Measurements from ENCODE around the gene NOTUM. TPM values are rescaled to one million over a fixed set of nuclear protein-coding genes. Genes with fewer than 3 reads are reported as not detected.

Gene NOTUM
- total and polyA plus RNA-seq, 4 donors: 0.19 to 5.4 (median 1.6) TPM

GRCh38 chr17:81967533-81968395, 6.8 kb upstream of the NOTUM start (continued):
- TF ChIP-seq CTCF (IDR thresholded peaks at IDR 0.05; ENCODE audit: low read depth, low read length, missing input control): no peak

GRCh38 chr17:81967244-81967532, 6.2 kb upstream of the NOTUM start:
- Histone ChIP-seq H3K4me3 (ENCODE audit: low read depth in 1 of 3, low read length in 3 of 3) (no peak overlapping the region), H3K9ac (ENCODE audit: low read depth in 1 of 2, low read length in 2 of 2) (no peak overlapping the region), H3K27me3 (ENCODE audit: control insufficient read depth in 4 of 4, insufficient read depth in 4 of 4, low read length in 3 of 4) (no peaks in the 10 kb centered on the region), H3K9me3 (ENCODE audit: control insufficient read depth in 4 of 4, low read length in 3 of 4) (no peaks in the 10 kb centered on the region), H3K36me3 (ENCODE audit: control insufficient read depth in 4 of 4, insufficient read depth in 3 of 4, low read depth in 1 of 4, low read length in 3 of 4) (no peaks in the 10 kb centered on the region), H3K27ac (ENCODE audit: low read depth in 1 of 2, low read length in 2 of 2) (peak overlapping the region; percentile 3 to 58), H3K4me1 (ENCODE audit: control insufficient read depth in 4 of 4, insufficient read depth in 4 of 4, low read length in 3 of 4) (peaks cover 8 to 35% (median 18%) of the 10 kb centered on the region in 4 donors)
- WGBS: 47% methylated on average over 5 of the region's 5 CpGs
- no peak for TF ChIP-seq HNF4A (conservative IDR thresholded peaks at IDR 0.05)
- TF ChIP-seq, protein P1, sequence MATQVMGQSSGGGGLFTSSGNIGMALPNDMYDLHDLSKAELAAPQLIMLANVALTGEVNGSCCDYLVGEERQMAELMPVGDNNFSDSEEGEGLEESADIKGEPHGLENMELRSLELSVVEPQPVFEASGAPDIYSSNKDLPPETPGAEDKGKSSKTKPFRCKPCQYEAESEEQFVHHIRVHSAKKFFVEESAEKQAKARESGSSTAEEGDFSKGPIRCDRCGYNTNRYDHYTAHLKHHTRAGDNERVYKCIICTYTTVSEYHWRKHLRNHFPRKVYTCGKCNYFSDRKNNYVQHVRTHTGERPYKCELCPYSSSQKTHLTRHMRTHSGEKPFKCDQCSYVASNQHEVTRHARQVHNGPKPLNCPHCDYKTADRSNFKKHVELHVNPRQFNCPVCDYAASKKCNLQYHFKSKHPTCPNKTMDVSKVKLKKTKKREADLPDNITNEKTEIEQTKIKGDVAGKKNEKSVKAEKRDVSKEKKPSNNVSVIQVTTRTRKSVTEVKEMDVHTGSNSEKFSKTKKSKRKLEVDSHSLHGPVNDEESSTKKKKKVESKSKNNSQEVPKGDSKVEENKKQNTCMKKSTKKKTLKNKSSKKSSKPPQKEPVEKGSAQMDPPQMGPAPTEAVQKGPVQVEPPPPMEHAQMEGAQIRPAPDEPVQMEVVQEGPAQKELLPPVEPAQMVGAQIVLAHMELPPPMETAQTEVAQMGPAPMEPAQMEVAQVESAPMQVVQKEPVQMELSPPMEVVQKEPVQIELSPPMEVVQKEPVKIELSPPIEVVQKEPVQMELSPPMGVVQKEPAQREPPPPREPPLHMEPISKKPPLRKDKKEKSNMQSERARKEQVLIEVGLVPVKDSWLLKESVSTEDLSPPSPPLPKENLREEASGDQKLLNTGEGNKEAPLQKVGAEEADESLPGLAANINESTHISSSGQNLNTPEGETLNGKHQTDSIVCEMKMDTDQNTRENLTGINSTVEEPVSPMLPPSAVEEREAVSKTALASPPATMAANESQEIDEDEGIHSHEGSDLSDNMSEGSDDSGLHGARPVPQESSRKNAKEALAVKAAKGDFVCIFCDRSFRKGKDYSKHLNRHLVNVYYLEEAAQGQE (IDR thresholded peaks at IDR 0.05): no peak
- TF ChIP-seq FOXA1 (IDR thresholded peaks at IDR 0.05): no peak
- TF ChIP-seq YY1 (IDR thresholded peaks at IDR 0.05): no peak
- no peak for TF ChIP-seq GABPA (IDR thresholded peaks at IDR 0.05 in 1 of 2, conservative IDR thresholded peaks at IDR 0.05 in 1 of 2)
- no peak for DNase-seq (ENCODE audit: low spot score)

- Histone ChIP-seq H3K4me1 (ENCODE audit: control insufficient read depth in 4 of 4, insufficient read depth in 4 of 4, low read length in 3 of 4) (peaks cover 8 to 37% (median 18%) of the 10 kb centered on the region in 4 donors), H3K9ac (ENCODE audit: low read depth in 1 of 2, low read length in 2 of 2) (no peak overlapping the region), H3K9me3 (ENCODE audit: control insufficient read depth in 4 of 4, low read length in 3 of 4) (no peaks in the 10 kb centered on the region), H3K27me3 (ENCODE audit: control insufficient read depth in 4 of 4, insufficient read depth in 4 of 4, low read length in 3 of 4) (no peaks in the 10 kb centered on the region), H3K4me3 (ENCODE audit: low read depth in 1 of 3, low read length in 3 of 3) (no peak overlapping the region), H3K27ac (ENCODE audit: low read depth in 1 of 2, low read length in 2 of 2) (peak overlapping the region in 1 of 2 donors; percentile 58), H3K36me3 (ENCODE audit: control insufficient read depth in 4 of 4, insufficient read depth in 3 of 4, low read depth in 1 of 4, low read length in 3 of 4) (no peaks in the 10 kb centered on the region)
- no peak for DNase-seq (ENCODE audit: low spot score)
- 59% methylated on average over 41 of the region's 41 CpGs for whole genome bisulfite sequencing
- TF ChIP-seq, protein P1 (IDR thresholded peaks at IDR 0.05): no peak
- TF ChIP-seq RAD21 (IDR thresholded peaks at IDR 0.05) (no peak), YY1 (IDR thresholded peaks at IDR 0.05) (no peak), FOXA2 (IDR thresholded peaks at IDR 0.05) (no peak), HNF4A (conservative IDR thresholded peaks at IDR 0.05) (no peak)
- TF ChIP-seq, protein P2, sequence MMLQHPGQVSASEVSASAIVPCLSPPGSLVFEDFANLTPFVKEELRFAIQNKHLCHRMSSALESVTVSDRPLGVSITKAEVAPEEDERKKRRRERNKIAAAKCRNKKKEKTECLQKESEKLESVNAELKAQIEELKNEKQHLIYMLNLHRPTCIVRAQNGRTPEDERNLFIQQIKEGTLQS (IDR thresholded peaks at IDR 0.05): no peak
Measured at GRCh38 chr17:81966343-81967243, 5.6 kb upstream of the NOTUM start.

All from liver (tissue), 9 donors.